GM13977 (cell line): ENCODE results near the gene EIF4B.

Experiments
- DNase-seq: peaks from one replicate; pipeline ENCODE4 v3.0.0; 2012; ENCODE audit warnings: low spot score
- CTCF ChIP-seq: IDR thresholded peaks from 2 replicates; pipeline ENCODE4 v1.5.1; 2012; ENCODE audit warnings: mild to moderate bottlenecking, control low read depth; ENCODE audit not compliant: insufficient read depth; ENCODE audit errors: extremely low read depth, missing control alignments
- in situ Hi-C: fragments of 300-500 bp; cut with MboI; formaldehyde crosslinking; loops from one replicate; pipeline ENCODE4 v1.12.0; 2022; ENCODE audit warnings: low sequenced_read_pairs, low pct_unique_long_range_greater_than_20kb, mixed read lengths, inconsistent platforms; ENCODE audit not compliant: unreplicated experiment

Gene EIF4B

DNA sequence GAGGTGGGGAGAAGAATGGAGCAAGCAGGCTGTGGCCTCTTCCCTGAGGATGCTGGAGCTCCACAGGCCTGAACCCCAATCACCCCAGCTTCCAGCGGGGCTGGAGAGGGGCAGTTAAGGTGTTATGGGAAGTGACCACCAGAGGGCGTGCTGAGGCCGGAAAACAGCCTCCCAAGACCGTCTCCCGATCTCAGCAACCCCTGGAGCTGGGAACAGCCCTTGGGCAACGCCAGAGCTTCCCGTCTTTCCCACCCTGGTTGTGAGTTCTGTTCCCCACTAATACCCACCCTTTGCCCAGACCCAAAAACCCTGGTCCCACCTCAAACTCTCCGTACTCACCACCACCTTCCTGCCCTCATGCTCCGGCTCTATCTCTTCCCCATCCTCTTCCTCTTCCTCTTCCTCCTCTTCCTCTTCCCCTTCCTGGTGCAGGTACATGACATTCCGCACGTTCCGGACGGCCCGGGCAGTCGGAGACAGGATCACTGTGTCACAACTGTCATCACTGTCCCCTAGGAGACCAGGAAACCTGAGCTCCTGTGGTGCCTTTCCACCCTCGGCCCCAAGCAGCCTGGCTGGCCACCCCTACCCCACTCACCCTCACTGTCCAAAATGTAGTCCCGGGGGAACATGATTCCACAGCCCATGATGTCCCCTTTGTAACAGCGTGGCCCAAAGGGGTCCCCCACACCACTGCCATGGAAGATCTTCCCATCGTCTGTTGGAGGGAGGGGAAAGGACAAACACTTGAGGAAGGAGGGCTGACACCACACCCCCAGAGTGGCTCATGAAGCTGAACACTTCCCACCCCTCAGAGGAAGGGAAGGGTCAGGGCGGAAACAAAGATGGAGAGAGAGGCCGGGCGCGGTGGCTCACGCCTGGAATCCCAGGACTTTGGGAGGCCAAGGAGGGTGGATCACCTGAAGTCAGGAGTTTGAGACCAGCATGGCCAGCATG is 60.0 kb downstream of the EIF4B start:
- DNase-seq, result peak; percentile 90
- in situ Hi-C loops, result no loop called here
- TF ChIP-seq CTCF, result peak; percentile 90

- in situ Hi-C loops, result no loop called here
- DNase-seq, result no peak
- no peak for TF ChIP-seq CTCF
Observed at GRCh38 chr12:53067074-53067992, 61.1 kb downstream of the EIF4B start.

- no peak for TF ChIP-seq CTCF
- DNase-seq, result no peak
- in situ Hi-C loops, result no loop called here
Observed at GRCh38 chr12:53067993-53068770, 61.9 kb downstream of the EIF4B start.

DNA sequence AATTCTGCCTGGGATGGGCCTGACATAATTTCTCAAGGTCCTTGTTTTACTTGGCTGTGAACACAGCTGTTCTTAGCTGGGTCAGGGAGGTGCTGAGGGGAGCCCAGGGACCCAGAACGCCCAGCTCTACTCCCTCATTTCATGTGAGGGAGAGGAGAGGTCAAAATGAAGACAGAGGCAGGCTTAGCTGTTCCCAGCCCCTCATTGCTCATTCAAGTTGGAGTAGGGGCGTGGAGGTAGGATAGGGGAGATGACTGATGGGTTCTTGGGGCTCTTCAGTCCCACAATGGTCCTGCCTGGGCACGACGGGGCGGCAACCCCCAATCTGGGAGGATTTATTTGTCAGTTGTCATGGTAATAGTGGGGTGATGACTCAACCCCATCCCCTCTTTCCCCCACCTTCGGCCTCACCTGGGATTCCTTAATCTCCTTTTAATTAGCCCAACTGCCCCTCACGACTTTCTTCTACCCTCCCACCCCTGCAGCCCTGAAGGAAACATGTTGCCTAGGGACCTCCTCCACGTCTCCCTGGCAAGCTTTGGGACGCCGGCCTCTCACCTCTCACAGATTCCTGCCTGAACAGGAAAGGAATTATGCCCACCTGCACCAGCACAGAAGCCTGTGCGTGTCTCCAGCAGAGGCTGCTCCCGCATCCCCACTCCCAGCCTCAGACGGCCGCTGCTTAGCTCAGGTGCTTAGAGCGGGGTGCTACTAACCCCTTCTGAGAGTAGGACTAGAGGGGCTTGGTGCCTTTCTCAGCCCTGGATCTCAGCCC is 62.7 kb downstream of the EIF4B start:
- TF ChIP-seq CTCF, result no peak
- in situ Hi-C loops, result no loop called here
- DNase-seq, result no peak

GRCh38 chr12:53069621-53070410 is 63.6 kb downstream of the EIF4B start:
- in situ Hi-C loops, result no loop called here
- no peak for DNase-seq
- TF ChIP-seq CTCF, result no peak
